Measurements from ENCODE around the gene MED7. TPM values are rescaled to one million over a fixed set of nuclear protein-coding genes. Genes with fewer than 3 reads are reported as not detected.

Gene MED7
- total and polyA plus RNA-seq, 2 donors (not counting 1 experiment from before 2014, with no cell fraction given): 5.8 to 21.4 TPM

GRCh38 chr5:157107508-157107907 lies 35.2 kb downstream of the MED7 start:
- Mint-ChIP-seq H3K4me1 (peaks cover 36% of the 10 kb centered on the region), H3K27me3 (no peaks in the 10 kb centered on the region), H3K9me3 (ENCODE audit: insufficient read depth) (no peaks in the 10 kb centered on the region), H3K27ac (no peak overlapping the region), H3K4me3 (no peak overlapping the region)
- H3K79me2 ChIP-seq (ENCODE audit: control insufficient read depth, insufficient read depth, low read length): no peaks in the 10 kb centered on the region
- H3K4me3 ChIP-seq (ENCODE audit: control extremely low read depth in 1 of 5, extremely low read depth in 1 of 5, insufficient read depth in 1 of 5, low read depth in 2 of 5, low read length in 4 of 5): no peak overlapping the region
- no peak overlapping the region for H3K9ac ChIP-seq (ENCODE audit: low read length)
- DNase-seq (no peak), ATAC-seq (ENCODE audit: low read depth) (no peak)
- no peak overlapping the region for H3K27ac ChIP-seq (ENCODE audit: low read length in 2 of 2)
- H3K4me1 ChIP-seq (ENCODE audit: control insufficient read depth in 2 of 2, insufficient read depth in 2 of 2, low read length in 2 of 2): peaks cover 31 to 37% of the 10 kb centered on the region in 2 donors
- H3K9me3 ChIP-seq (ENCODE audit: control extremely low read depth in 1 of 3, control insufficient read depth in 2 of 3, insufficient read depth in 1 of 3, low read length in 2 of 3): no peaks in the 10 kb centered on the region
- TF ChIP-seq EZH2 (IDR thresholded peaks at IDR 0.05; ENCODE audit: borderline replicate concordance, insufficient read depth, low read depth, low read length, poor library complexity, severe bottlenecking) (no peak), CTCF (IDR thresholded peaks at IDR 0.05) (no peak)
- H3K4me2 ChIP-seq (replicated peaks; ENCODE audit: low read depth, low read length, poor library complexity, severe bottlenecking): peak overlapping the region; percentile 19
- intact Hi-C loops (cut with micrococcal nuclease): no loop called here
- ChIA-PET CTCF (interaction anchor here (0.8 kb wide), 1 partner anchor 24 kb away, joined by 3 read pairs; no protein-coding TSS in a partner anchor), POLR2A (no interaction called here)
- no peaks in the 10 kb centered on the region for H3K36me3 ChIP-seq (replicated peaks in 1 of 2; ENCODE audit: control extremely low read depth in 1 of 2, control insufficient read depth in 1 of 2, extremely low read depth in 1 of 2, insufficient read depth in 2 of 2, low read length in 1 of 2)
- no peaks in the 10 kb centered on the region for H4K20me1 ChIP-seq (ENCODE audit: control insufficient read depth, insufficient read depth, low read length, poor library complexity, severe bottlenecking)
- no CpG with 5 or more reads among the region's 3 CpGs for WGBS (ENCODE audit: insufficient coverage)
- no peaks in the 10 kb centered on the region for H3K27me3 ChIP-seq (replicated peaks in 1 of 4; ENCODE audit: control extremely low read depth in 1 of 4, control insufficient read depth in 3 of 4, insufficient read depth in 4 of 4, low read length in 3 of 4)
- H2AFZ ChIP-seq (ENCODE audit: insufficient read depth, low read depth, low read length, poor library complexity, severe bottlenecking): peak overlapping the region; percentile 40

- TF ChIP-seq CTCF (IDR thresholded peaks at IDR 0.05): no peak
- no peak for TF ChIP-seq EZH2 (IDR thresholded peaks at IDR 0.05; ENCODE audit: borderline replicate concordance, insufficient read depth, low read depth, low read length, poor library complexity, severe bottlenecking)
- Histone ChIP-seq H3K4me2 (replicated peaks; ENCODE audit: low read depth, low read length, poor library complexity, severe bottlenecking) (peak overlapping the region; percentile 19), H3K27ac (ENCODE audit: low read length in 2 of 2) (peak overlapping the region in 1 of 2 donors; percentile 9), H3K4me1 (ENCODE audit: control insufficient read depth in 2 of 2, insufficient read depth in 2 of 2, low read length in 2 of 2) (peaks cover 31 to 37% of the 10 kb centered on the region in 2 donors), H3K4me3 (ENCODE audit: control extremely low read depth in 1 of 5, extremely low read depth in 1 of 5, insufficient read depth in 1 of 5, low read depth in 2 of 5, low read length in 4 of 5) (no peak overlapping the region), H3K27me3 (replicated peaks in 1 of 4; ENCODE audit: control extremely low read depth in 1 of 4, control insufficient read depth in 3 of 4, insufficient read depth in 4 of 4, low read length in 3 of 4) (no peaks in the 10 kb centered on the region), H4K20me1 (ENCODE audit: control insufficient read depth, insufficient read depth, low read length, poor library complexity, severe bottlenecking) (no peaks in the 10 kb centered on the region), H3K36me3 (replicated peaks in 1 of 2; ENCODE audit: control extremely low read depth in 1 of 2, control insufficient read depth in 1 of 2, extremely low read depth in 1 of 2, insufficient read depth in 2 of 2, low read length in 1 of 2) (no peaks in the 10 kb centered on the region), H3K9ac (ENCODE audit: low read length) (no peak overlapping the region), H3K79me2 (ENCODE audit: control insufficient read depth, insufficient read depth, low read length) (no peaks in the 10 kb centered on the region), H2AFZ (ENCODE audit: insufficient read depth, low read depth, low read length, poor library complexity, severe bottlenecking) (peak overlapping the region; percentile 40), H3K9me3 (ENCODE audit: control extremely low read depth in 1 of 3, control insufficient read depth in 2 of 3, insufficient read depth in 1 of 3, low read length in 2 of 3) (no peaks in the 10 kb centered on the region)
- ChIA-PET POLR2A (no interaction called here), CTCF (no interaction called here)
- peaks cover 36% of the 10 kb centered on the region for H3K4me1 Mint-ChIP-seq
- no peaks in the 10 kb centered on the region for H3K9me3 Mint-ChIP-seq (ENCODE audit: insufficient read depth)
- ATAC-seq (ENCODE audit: low read depth) (no peak), DNase-seq (peak; percentile 10)
- no peak overlapping the region for H3K4me3 Mint-ChIP-seq
- intact Hi-C loops (cut with micrococcal nuclease): no loop called here
- no peaks in the 10 kb centered on the region for H3K27me3 Mint-ChIP-seq
- 77% methylated on average over 10 of the region's 14 CpGs for WGBS (ENCODE audit: insufficient coverage)
- no peak overlapping the region for H3K27ac Mint-ChIP-seq
Measured at GRCh38 chr5:157106630-157107461, 35.8 kb downstream of the MED7 start.
